DND-41 (cell line): ENCODE data around the gene PISD.

ENCODE experiments used
- ATAC-seq: fragments of 200-7000 bp; cut with Tn5 transposase; 3 replicates; pipeline ENCODE4 v1.9.1; 2021; ENCODE audit warnings: low read depth; ENCODE audit not compliant: insufficient read depth
- DNase-seq: peaks from one replicate; pipeline ENCODE4 v3.0.0-alpha.2; 2020
- H2AFZ ChIP-seq: 2 replicates; pipeline ENCODE4 v1.6.0; 2012; ENCODE audit warnings: low read depth, low read length
- H3K27ac ChIP-seq: 2 replicates; pipeline ENCODE4 v1.5.1; 2012; ENCODE audit warnings: low read length, inconsistent platforms
- H3K27me3 ChIP-seq: fragments of 200-600 bp; sonication (generic); 2 replicates; pipeline ENCODE4 v1.6.0; 2012; ENCODE audit warnings: low read length, mild to moderate bottlenecking, inconsistent platforms; ENCODE audit not compliant: insufficient read depth, poor library complexity
- H3K36me3 ChIP-seq: 2 replicates; pipeline ENCODE4 v1.5.1; 2012; ENCODE audit warnings: low read length, inconsistent platforms; ENCODE audit not compliant: insufficient read depth
- H3K4me1 ChIP-seq: 2 replicates; pipeline ENCODE4 v1.5.1; 2012; ENCODE audit warnings: mild to moderate bottlenecking, low read length; ENCODE audit not compliant: insufficient read depth
- H3K4me2 ChIP-seq: 2 replicates; pipeline ENCODE4 v1.6.0; 2012; ENCODE audit warnings: mild to moderate bottlenecking, moderate library complexity, low read length, inconsistent platforms; ENCODE audit not compliant: insufficient read depth
- H3K4me3 ChIP-seq, 2 experiments: fragments of 200-600 bp in 1 of 2; shearing (Covaris generic) in 1 of 2; 2 replicates each; pipeline ENCODE4 v1.5.1; 2012 to 2016; ENCODE audit warnings: inconsistent platforms in 2 of 2, low read length in 2 of 2, mild to moderate bottlenecking in 2 of 2, low read depth in 1 of 2, moderate library complexity in 1 of 2
- H3K79me2 ChIP-seq: 2 replicates; pipeline ENCODE4 v1.6.0; 2012; ENCODE audit warnings: low read length, inconsistent platforms; ENCODE audit not compliant: insufficient read depth
- H3K9ac ChIP-seq: 2 replicates; pipeline ENCODE4 v1.6.0; 2012; ENCODE audit warnings: low read depth, mild to moderate bottlenecking, inconsistent platforms, low read length, moderate library complexity
- H3K9me3 ChIP-seq: 2 replicates; pipeline ENCODE4 v1.5.1; 2012; ENCODE audit warnings: low read length, moderate library complexity, mild to moderate bottlenecking, inconsistent platforms; ENCODE audit not compliant: insufficient read depth, severe bottlenecking
- H4K20me1 ChIP-seq: 2 replicates; pipeline ENCODE4 v1.6.0; 2012; ENCODE audit warnings: low read length; ENCODE audit not compliant: insufficient read depth
- CTCF ChIP-seq: IDR thresholded peaks from 2 replicates; pipeline ENCODE4 v1.5.1; 2012; ENCODE audit warnings: borderline replicate concordance, low read length, moderate library complexity, mild to moderate bottlenecking; ENCODE audit not compliant: poor library complexity, severe bottlenecking; ENCODE audit errors: extremely low read depth
- EZH2 ChIP-seq: IDR thresholded peaks from 3 replicates; pipeline ENCODE4 v1.6.1; 2012; ENCODE audit warnings: borderline replicate concordance, low read depth, mild to moderate bottlenecking, moderate library complexity, low read length, inconsistent platforms; ENCODE audit not compliant: severe bottlenecking

The PISD gene

GRCh38 chr22:31625661-31626426 is 36.2 kb downstream of the PISD start:
- Histone ChIP-seq H3K27me3 (no peaks in the 10 kb centered on the region), H3K79me2 (peaks cover 94% of the 10 kb centered on the region), H3K4me2 (no peak overlapping the region), H4K20me1 (peaks cover 90% of the 10 kb centered on the region), H3K9ac (0 out of 2 replicates have a peak overlapping the region, but pooled peaks have one; percentile 2), H2AFZ (no peak overlapping the region), H3K36me3 (peaks cover 69% of the 10 kb centered on the region), H3K4me3 (no peak overlapping the region), H3K27ac (no peak overlapping the region), H3K9me3 (no peaks in the 10 kb centered on the region), H3K4me1 (peaks cover 37% of the 10 kb centered on the region)
- ATAC-seq (no peak), DNase-seq (no peak)
- TF ChIP-seq CTCF: no peak
- no peak for TF ChIP-seq EZH2

GRCh38 chr22:31625257-31625640 is 36.8 kb downstream of the PISD start:
- H3K27ac ChIP-seq: no peak overlapping the region
- H3K79me2 ChIP-seq: peaks cover 93% of the 10 kb centered on the region
- peaks cover 75% of the 10 kb centered on the region for H3K36me3 ChIP-seq
- TF ChIP-seq CTCF: no peak
- TF ChIP-seq EZH2: no peak
- H3K4me2 ChIP-seq: no peak overlapping the region
- DNase-seq (no peak), ATAC-seq (no peak)
- peaks cover 35% of the 10 kb centered on the region for H3K4me1 ChIP-seq
- H4K20me1 ChIP-seq: peaks cover 95% of the 10 kb centered on the region
- H3K27me3 ChIP-seq: no peaks in the 10 kb centered on the region
- H3K9me3 ChIP-seq: no peaks in the 10 kb centered on the region
- H3K4me3 ChIP-seq: no peak overlapping the region
- H3K9ac ChIP-seq: no peak overlapping the region
- H2AFZ ChIP-seq: no peak overlapping the region

- Histone ChIP-seq H3K4me1 (peaks cover 21% of the 10 kb centered on the region), H4K20me1 (peaks cover 96% of the 10 kb centered on the region), H2AFZ (no peak overlapping the region), H3K9ac (no peak overlapping the region), H3K9me3 (no peaks in the 10 kb centered on the region), H3K27ac (no peak overlapping the region), H3K4me3 (no peak overlapping the region), H3K27me3 (no peaks in the 10 kb centered on the region), H3K79me2 (peaks cover 78% of the 10 kb centered on the region), H3K4me2 (no peak overlapping the region), H3K36me3 (peaks cover 82% of the 10 kb centered on the region)
- TF ChIP-seq CTCF (no peak), EZH2 (no peak)
- no peak for DNase-seq
- no peak for ATAC-seq
These were observed 38.3 kb downstream of the PISD start for GRCh38 chr22:31623592-31624304.
